Stimulated activated CD4-positive, alpha-beta T cell treated with anti-CD3 and anti-CD28 coated beads, Interleukin-12 subunit alpha, Interleukin-12 subunit beta, amount 100 ng/mL, for 4 hours (primary cell): ENCODE results near the gene FRYL.

Experiments used
- DNase-seq: peaks from one replicate; pipeline ENCODE4 v3.0.0-alpha.2; 2020

Gene FRYL

GRCh38 chr4:48602763-48603162 is 177.3 kb downstream of the FRYL start:
- DNase-seq: no peak

GRCh38 chr4:48602222-48602621 is 177.9 kb downstream of the FRYL start:
- no peak for DNase-seq

- DNase-seq: no peak
Measured at GRCh38 chr4:48596336-48596735, 183.7 kb downstream of the FRYL start.

- DNase-seq: no peak
Measured at GRCh38 chr4:48594180-48594579, 185.9 kb downstream of the FRYL start.

- no peak for DNase-seq
Measured at GRCh38 chr4:48591372-48591771, 188.7 kb downstream of the FRYL start.

- DNase-seq: no peak
Measured at GRCh38 chr4:48590884-48591283, 189.2 kb downstream of the FRYL start.

- DNase-seq: no peak
Measured at GRCh38 chr4:48589098-48589445, 191.0 kb downstream of the FRYL start.

- DNase-seq: no peak
Measured at GRCh38 chr4:48588230-48589097, 191.6 kb downstream of the FRYL start.

- DNase-seq: no peak
Measured at GRCh38 chr4:48585401-48585800, 194.7 kb downstream of the FRYL start.

GRCh38 chr4:48578132-48578968 is 201.7 kb downstream of the FRYL start:
- DNase-seq: peak; percentile 23

- DNase-seq: no peak
Measured at GRCh38 chr4:48575964-48576363, 204.1 kb downstream of the FRYL start.

- no peak for DNase-seq
Measured at GRCh38 chr4:48571471-48571870, 208.6 kb downstream of the FRYL start.

GRCh38 chr4:48570646-48571220 is 209.3 kb downstream of the FRYL start:
- no peak for DNase-seq

- DNase-seq: no peak
Measured at GRCh38 chr4:48566034-48566384, 214.1 kb downstream of the FRYL start.

GRCh38 chr4:48565362-48566033 is 214.6 kb downstream of the FRYL start:
- no peak for DNase-seq

GRCh38 chr4:48564151-48564550 is 215.9 kb downstream of the FRYL start:
- no peak for DNase-seq

GRCh38 chr4:48558819-48559218 is 221.3 kb downstream of the FRYL start:
- DNase-seq: no peak

GRCh38 chr4:48558026-48558425 is 222.1 kb downstream of the FRYL start:
- no peak for DNase-seq

GRCh38 chr4:48557478-48557877 is 222.6 kb downstream of the FRYL start:
- DNase-seq: no peak

- no peak for DNase-seq
Measured at GRCh38 chr4:48556268-48556667, 223.8 kb downstream of the FRYL start.

GRCh38 chr4:48554606-48555005 is 225.5 kb downstream of the FRYL start:
- no peak for DNase-seq

- no peak for DNase-seq
Measured at GRCh38 chr4:48553720-48554119, 226.4 kb downstream of the FRYL start.

- DNase-seq: peak; percentile 10
Measured at GRCh38 chr4:48546336-48546735, 233.7 kb downstream of the FRYL start.
